GM03348 (cell line): ENCODE results near the gene RANBP3.
"Not testable (repeated sequence)": the region's sequence is repeated elsewhere in the genome, so short reads cannot be mapped to it uniquely, and the experiment has no call there.

Source experiments
- DNase-seq: peaks from one replicate; pipeline ENCODE4 v3.0.0; 2012; ENCODE audit warnings: low spot score

RANBP3 gene

GRCh38 chr19:5977785-5978605 lies at the start of gene RANBP3:
RANBP3 (minus strand) TSS chr19:5978140; CDS start chr19:5978082, 58 bp downstream.
- peak; percentile 100 for DNase-seq

- no peak for DNase-seq
Measured at GRCh38 chr19:6026390-6027227, 48.7 kb upstream of the RANBP3 start.

- not testable (repeated sequence) for DNase-seq
Measured at GRCh38 chr19:6024756-6025155, 46.8 kb upstream of the RANBP3 start.

- no peak for DNase-seq
Measured at GRCh38 chr19:6023936-6024335, 46.0 kb upstream of the RANBP3 start.

GRCh38 chr19:6023085-6023682 lies 45.2 kb upstream of the RANBP3 start:
- peak; percentile 50 for DNase-seq

- DNase-seq, result no peak
Measured at GRCh38 chr19:6022570-6023064, 44.7 kb upstream of the RANBP3 start.

- DNase-seq, result peak; percentile 67
Measured at GRCh38 chr19:6021878-6022569, 44.1 kb upstream of the RANBP3 start.

- DNase-seq, result no peak
Measured at GRCh38 chr19:6020972-6021805, 43.2 kb upstream of the RANBP3 start.

DNA sequence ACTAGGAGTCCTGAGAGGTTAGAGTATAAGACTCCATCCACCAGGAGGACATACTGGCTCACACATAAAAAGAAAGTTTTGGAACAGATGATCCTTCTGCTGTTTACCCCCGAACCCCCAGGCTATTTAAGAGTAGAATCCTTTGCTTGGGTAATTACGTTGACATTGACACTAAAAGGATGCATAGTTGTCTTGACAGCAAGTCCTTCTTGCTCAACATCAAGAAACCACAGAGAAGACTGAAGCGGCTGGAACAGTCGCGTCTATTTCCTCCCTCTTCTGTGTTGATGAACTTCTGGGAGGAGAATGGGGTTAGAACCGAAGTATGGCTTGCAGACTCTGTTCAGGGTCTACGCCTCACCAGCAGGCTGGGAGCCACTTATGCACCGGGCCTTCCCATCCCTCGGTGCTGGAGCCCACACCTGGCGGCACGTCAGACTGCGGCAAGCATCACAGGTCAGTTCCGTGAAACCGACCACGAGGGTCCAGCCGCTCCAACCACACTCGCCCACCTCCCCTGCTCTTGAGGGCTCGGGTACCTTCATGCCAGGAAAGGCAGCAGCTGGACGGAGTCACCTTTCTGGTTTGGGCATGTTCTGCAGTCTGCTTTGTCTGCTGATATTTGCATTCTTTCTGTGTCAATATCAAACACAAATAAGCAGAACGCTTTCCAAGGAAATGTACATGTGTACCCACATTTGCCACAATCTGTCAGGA lies 42.4 kb upstream of the RANBP3 start:
- no peak for DNase-seq

DNA sequence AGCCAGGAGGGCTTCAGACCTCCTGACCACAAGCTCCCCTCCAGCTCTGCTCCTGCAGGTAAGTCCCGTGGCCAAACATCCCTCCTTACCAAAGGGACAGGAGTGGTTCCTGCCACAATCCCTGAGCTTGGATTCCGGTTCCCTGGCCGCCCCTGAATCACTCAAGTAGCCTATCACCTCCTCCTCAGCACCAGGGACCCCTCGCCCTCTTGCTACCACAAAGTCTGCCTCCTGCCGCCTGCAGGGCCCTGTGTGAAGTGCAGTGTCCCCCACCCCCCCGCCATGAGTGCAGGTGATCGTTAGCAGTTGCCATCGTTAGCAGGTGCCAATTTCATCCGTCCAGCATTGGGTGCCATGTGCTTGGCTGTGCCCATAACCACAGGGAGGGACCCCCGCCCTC lies 40.8 kb upstream of the RANBP3 start:
- no peak for DNase-seq

- DNase-seq, result no peak
Measured at GRCh38 chr19:6017576-6017975, 39.6 kb upstream of the RANBP3 start.

- DNase-seq, result no peak
Measured at GRCh38 chr19:6015841-6016545, 38.1 kb upstream of the RANBP3 start.

- no peak for DNase-seq
Measured at GRCh38 chr19:6014551-6015135, 36.7 kb upstream of the RANBP3 start.

DNA sequence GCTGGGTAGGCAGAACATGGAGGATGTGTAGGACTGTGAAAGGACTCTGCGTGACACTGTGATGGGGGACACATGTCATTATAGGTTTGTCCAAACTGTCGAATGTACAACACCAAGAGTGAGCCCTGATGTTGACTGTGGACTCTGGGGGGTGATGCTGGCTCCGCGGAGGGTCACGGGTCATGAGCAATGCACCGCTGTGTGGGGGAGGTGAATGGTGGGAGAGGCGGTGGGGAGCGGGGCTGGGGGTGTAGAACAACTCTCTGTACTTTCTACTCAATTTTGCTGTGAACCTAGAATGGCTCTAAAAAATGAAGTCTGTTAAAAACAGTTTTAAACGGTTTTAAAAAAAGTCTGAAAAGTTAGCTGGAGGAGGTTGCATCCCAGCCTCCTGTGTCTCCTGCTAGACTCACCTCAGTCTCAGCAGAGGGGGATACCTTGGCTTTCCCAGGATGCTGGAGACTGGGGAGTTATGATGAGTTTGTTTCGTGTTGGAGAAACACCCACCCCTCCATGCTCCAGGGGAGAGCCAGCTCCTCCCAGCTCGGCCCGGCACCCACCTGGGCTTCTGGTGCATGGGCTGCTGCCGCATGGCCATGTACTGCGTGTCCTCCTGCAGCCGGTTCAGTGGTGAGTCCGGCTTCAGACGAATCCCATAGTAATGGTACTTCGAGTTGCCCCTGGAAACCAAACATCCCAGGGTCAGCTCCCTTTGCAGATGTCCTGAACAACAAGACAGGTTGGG lies 34.7 kb upstream of the RANBP3 start:
- no peak for DNase-seq

DNA sequence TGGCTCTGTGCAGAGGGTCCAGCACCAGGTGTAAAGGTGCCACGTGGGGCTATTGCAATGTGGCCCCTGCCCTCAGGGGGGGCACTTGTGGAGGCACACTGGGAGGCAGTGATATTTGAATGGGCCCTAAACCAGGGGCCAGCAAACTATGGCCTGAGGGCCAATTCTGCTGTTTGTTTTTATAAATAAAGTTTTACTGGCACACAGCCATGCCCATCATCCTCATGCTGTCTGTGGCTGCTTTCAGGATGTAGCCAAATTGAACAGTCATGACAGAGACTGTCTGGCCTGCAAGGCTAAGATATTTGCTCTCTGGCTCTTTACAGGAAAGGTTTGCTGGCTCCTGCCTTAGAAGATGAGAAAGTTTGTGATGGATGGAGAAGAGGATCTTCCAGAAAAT lies 33.9 kb upstream of the RANBP3 start:
- no peak for DNase-seq

DNA sequence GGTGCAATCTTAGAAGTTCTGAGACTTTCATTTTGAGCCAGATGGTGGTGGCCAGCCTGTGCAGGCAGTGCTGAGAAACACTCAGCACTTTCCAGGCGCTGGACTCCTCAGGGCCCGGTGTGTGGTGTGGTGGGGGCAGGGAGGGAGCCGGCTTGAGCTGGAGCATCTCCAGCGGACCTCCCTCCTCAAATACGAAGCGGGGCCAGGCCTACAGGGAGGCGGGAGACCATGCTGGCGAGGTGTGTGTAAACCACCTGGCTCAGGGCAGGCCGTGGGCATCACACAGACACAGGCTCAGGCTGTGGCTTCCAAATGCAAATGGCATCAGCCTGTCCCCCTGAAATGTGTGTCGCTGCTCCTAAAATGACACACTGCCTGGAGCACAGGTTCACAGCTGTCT lies 33.3 kb upstream of the RANBP3 start:
- DNase-seq, result no peak

- DNase-seq, result no peak
Measured at GRCh38 chr19:6010107-6010506, 32.2 kb upstream of the RANBP3 start.

DNA sequence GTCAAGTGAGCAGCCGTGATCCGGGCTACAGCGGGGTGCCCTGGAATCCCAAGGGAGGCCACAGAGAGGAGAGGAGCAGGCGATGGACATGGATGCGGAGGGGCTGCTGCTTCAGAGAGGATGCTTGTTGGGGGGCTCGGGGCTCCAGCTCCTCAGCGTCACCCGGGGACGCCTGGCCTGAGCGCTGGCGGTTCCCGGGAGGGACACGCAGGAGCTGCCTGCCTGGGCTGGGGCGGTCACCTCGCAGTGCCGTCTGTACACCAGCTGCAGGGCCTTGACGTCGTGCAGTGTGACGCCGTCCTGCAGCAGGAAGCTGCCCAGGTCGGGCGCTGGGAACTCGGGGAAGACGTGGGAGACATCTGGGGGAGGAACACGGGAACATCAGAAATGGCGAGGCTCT lies 29.9 kb upstream of the RANBP3 start:
- no peak for DNase-seq

DNA sequence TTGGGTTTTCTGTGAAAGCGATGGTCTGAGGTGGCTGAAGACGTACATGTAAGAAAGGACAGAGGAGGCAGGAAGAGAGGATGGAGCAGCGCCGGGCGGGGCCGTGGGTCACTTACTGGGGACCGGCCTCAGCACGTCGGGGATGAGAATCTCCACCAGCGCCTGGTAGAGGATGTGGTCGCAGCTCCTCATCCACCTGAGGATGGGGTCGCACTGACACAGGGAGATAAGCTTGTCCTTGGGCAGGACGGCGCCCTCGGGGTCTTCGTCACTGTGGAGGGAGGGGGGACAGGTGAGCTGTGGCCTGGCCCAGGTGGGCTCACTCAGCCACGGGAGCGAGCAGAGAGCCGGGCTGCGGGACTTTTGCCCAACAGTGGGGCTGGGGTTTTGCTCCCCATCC lies 29.0 kb upstream of the RANBP3 start:
- no peak for DNase-seq
